Ramos (cell line): Measurements from ENCODE around the gene BRCA2.

ENCODE experiments used
- in situ Hi-C: fragments of 300-500 bp; cut with MboI; formaldehyde crosslinking; loops from one replicate; pipeline ENCODE4 v1.14.3; 2022; ENCODE audit warnings: low sequenced_read_pairs; ENCODE audit not compliant: unreplicated experiment

The BRCA2 gene

GRCh38 chr13:32315238-32316027, at the start of gene BRCA2, which contains the start of gene ZAR1L:
Gene BRCA2, plus strand, starts transcription at chr13:32315508. Its CDS starts 953 bp downstream, at chr13:32316461.
Gene ZAR1L, minus strand, starts transcription at chr13:32315363. Its CDS starts 3,438 bp downstream, at chr13:32311925.
- in situ Hi-C loops: loop anchor here (10.0 kb wide), 1 partner anchor 291 kb away; no protein-coding TSS in a partner anchor

- in situ Hi-C loops: no loop called here
Observed at GRCh38 chr13:32265726-32266125, 49.6 kb upstream of the BRCA2 start.

GRCh38 chr13:32266130-32266529, 49.2 kb upstream of the BRCA2 start:
- in situ Hi-C loops: no loop called here

GRCh38 chr13:32267836-32268439, 47.4 kb upstream of the BRCA2 start:
- in situ Hi-C loops: no loop called here

- in situ Hi-C loops: no loop called here
Observed at GRCh38 chr13:32272021-32272683, 43.2 kb upstream of the BRCA2 start.

GRCh38 chr13:32277839-32278238, 37.5 kb upstream of the BRCA2 start:
- in situ Hi-C loops: no loop called here

- in situ Hi-C loops: no loop called here
Observed at GRCh38 chr13:32278426-32278825, 36.9 kb upstream of the BRCA2 start.

- in situ Hi-C loops: no loop called here
Observed at GRCh38 chr13:32281096-32281495, 34.2 kb upstream of the BRCA2 start.

GRCh38 chr13:32282096-32282711, 33.1 kb upstream of the BRCA2 start:
- in situ Hi-C loops: no loop called here

- in situ Hi-C loops: no loop called here
Observed at GRCh38 chr13:32284927-32285632, 30.2 kb upstream of the BRCA2 start.

- in situ Hi-C loops: no loop called here
Observed at GRCh38 chr13:32285633-32285965, 29.7 kb upstream of the BRCA2 start.

- in situ Hi-C loops: no loop called here
Observed at GRCh38 chr13:32297206-32297605, 18.1 kb upstream of the BRCA2 start.

- in situ Hi-C loops: no loop called here
Observed at GRCh38 chr13:32298695-32299094, 16.6 kb upstream of the BRCA2 start.

GRCh38 chr13:32299893-32300292, 15.4 kb upstream of the BRCA2 start:
- in situ Hi-C loops: no loop called here

- in situ Hi-C loops: no loop called here
Observed at GRCh38 chr13:32300406-32300805, 14.9 kb upstream of the BRCA2 start.

- in situ Hi-C loops: no loop called here
Observed at GRCh38 chr13:32300920-32301319, 14.4 kb upstream of the BRCA2 start.

GRCh38 chr13:32302461-32302860, 12.8 kb upstream of the BRCA2 start:
- in situ Hi-C loops: no loop called here

- in situ Hi-C loops: no loop called here
Observed at GRCh38 chr13:32305646-32306045, 9.7 kb upstream of the BRCA2 start.

- in situ Hi-C loops: loop anchor here (10.0 kb wide), 1 partner anchor 285 kb away; no protein-coding TSS in a partner anchor
Observed at GRCh38 chr13:32309312-32310133, 5.8 kb upstream of the BRCA2 start.
